Renal pelvis (tissue), 4 donors: ENCODE results near the gene MAPK14. TPM values are rescaled to one million over a fixed set of nuclear protein-coding genes. Genes with fewer than 3 reads are reported as not detected.
"Not testable (repeated sequence)": the region's sequence is repeated elsewhere in the genome, so short reads cannot be mapped to it uniquely, and the experiment has no call there.

Experiments used
- DNase-seq: peaks from one replicate; pipeline ENCODE4 v3.0.0-alpha.2; 2013
- polyA plus RNA-seq, 3 donors: library from polyadenylated mRNA; unstranded; fragments of 120-200 nt; gene quantifications; one replicate each; pipeline ENCODE4 v1.2.1, GENCODE V29; 2013; ENCODE audit not compliant: insufficient read length in 3 of 3

MAPK14 gene
- polyA plus RNA-seq, 3 donors = 49.6 to 56.8 (median 50.9) TPM

DNA sequence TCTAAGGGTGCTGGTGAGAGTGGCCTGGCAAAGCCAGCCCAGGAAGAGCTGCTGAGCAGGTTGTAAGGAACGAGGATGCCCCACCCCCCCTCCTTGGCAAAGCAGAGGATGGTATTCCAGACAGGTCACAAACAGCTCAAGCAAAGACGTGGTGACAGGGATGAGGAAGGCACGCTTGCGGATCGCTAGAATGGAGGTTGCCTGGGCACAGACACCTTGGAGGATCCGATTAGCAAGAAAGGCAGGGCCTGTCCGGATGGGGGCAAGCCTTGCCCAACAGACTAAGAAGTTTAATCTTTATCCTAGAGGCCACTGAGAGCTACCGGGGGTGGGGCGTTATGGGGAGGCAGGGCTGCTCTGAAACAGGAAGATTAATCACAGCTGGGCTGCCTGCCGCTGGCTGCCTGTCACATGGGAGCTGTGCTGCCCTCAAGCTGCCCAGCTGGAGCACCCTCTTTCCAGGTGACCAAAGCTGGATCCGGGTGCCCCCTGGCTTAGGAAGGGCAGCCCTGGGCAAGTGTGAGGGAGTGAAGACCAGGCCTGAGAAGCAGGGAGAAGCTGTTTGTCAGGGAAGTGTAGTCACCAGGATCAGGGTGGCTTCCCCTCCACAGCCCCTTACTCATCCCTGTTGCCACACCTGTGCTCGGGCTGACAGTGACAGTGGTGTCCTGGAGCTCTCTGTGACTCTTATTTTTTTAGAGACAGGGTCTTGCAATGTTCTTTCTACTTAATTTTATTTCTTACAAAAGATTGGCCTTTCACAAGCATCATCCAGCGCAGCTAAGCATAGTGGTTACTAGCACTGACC lies 93.6 kb downstream of the MAPK14 start:
- no peak for DNase-seq

- no peak for DNase-seq
Observed at GRCh38 chr6:36121787-36122494, 94.3 kb downstream of the MAPK14 start.

DNA sequence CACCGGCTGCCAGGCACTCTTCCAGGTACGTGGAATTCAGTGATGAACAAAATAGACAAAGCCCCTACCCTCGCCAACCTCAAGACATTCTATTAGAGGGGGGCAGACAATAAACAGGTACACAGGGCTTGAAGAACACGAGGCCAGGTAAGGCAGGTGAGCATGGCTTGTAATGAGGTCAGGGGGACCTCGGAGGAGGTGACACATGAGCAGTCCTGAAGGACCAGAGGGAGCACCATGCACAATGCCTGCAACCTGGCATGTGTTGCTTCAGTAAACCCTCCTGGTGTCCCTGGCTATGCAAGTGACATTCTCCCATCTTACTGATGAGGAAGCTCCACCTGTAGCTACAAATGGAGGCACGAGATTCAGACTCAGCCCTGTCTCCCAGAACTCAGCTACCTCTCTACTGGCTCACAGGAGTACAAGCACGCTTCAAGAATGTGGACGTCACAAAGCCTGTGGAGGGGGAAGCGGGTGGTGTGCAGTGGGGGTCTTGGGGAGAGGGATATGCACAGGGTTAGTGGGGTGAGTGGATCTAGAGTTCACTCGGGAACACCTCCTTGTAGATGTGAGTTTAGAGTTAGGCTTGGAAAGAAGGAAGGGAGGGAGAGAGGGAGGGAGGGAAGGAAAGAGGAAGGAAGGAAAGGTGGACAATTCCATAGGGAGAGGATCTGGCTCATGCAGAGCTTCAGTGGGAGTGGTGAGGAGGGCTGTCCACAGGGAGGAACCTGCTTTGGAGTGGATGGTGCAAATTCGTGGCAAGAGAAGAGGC lies 95.1 kb downstream of the MAPK14 start:
- no peak for DNase-seq

GRCh38 chr6:36123270-36124139 lies 95.9 kb downstream of the MAPK14 start:
- DNase-seq = peak; percentile 66

DNA sequence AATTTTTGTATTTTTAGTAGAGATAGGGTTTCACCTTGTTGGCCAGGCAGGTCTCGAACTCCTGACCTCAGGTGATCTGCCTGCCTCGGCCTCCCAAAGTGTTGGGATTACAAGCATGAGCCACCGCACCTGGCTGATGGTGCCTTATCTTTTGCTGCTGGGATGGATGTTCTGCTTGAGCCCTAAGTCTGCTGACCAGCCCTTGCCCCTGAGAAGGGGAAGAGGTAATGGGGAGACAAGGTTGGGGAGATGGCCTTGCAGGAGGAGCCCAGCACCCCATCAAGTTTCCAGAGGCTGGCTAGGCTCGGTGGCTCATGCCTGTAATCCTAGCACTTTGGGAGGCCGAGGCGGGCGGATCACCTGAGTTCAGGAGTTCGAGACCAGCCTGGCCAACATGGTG lies 96.7 kb downstream of the MAPK14 start:
- not testable (repeated sequence) for DNase-seq

DNA sequence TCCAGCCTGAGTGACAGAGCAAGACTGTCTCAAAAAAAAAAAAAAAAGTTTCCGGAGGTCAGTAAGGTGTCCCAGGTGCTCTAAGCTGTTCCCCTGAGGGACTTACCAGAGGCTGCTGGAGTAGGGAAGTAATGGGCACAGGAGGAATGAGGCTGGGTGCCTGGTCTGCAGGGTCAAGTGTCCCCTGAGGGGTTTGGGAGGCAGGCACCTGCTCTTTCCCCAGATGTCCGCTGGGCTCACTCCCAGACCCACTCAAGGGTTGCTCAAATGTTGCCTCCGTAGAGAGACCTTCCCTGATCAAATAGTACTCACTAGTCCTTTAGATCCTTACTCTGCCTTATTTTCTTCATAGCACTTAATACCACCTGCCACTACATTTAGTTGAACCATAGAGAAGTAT lies 97.3 kb downstream of the MAPK14 start:
- DNase-seq = no peak

DNA sequence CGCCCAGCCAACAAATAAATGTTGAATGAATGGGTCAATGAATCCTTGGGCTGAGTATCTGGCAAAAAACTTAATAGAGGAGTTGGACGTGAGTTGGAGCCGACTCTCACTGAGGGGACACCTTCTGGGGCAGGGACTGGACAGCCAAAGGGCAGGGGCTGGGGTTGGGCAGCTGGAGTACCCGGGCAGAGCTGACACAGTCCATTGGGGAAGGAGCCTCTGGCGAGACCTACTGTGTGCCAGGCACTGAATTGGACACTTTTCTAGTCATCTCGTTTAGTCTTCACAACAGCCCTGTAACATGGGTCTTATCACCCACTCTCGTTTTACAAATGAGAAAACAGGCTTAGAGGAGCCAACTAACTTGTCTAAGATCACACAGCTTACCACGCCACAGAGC lies 98.0 kb downstream of the MAPK14 start:
- no peak for DNase-seq

DNA sequence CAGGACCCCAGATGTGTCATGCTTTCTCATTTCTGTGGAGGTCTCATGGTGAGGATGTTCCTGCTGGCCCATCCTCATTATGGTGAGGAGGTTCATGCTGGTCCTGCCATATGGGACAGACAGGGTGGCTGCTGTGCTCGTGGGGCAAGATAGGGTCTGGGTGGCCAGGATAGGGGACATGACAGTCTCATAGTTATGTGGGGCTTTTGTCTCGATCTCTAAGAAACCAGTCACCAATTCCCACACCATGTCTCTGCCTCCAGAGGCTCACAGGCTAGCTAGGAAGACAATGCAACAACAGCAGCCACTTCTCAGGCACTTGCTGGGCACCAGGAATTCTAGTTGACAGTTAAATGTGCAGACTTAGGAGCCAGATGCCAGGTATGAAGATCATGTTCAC lies 98.5 kb downstream of the MAPK14 start:
- DNase-seq = no peak

- DNase-seq = no peak
Observed at GRCh38 chr6:36126553-36127458, 99.2 kb downstream of the MAPK14 start.

GRCh38 chr6:36127462-36128016 lies 99.9 kb downstream of the MAPK14 start:
- no peak for DNase-seq

DNA sequence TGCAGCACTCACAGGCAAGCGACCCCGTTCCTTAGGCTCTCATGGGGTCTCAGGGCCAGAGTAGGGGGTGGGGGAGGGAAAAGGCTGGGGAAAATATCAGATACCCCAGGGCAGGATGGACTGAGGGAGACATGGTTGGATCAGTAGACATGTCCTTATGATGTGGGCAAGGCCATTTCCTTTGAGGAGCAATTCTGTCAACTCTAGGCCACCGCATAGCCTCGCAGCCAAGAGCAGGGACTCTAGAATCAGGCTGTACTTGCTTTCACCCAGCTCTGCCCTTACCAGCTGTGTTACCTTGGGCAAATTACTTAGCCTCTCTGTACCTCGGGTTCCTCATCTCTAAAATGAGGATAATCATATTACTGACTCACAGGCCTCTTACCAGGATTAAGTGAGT lies 100.5 kb downstream of the MAPK14 start:
- DNase-seq = no peak

- DNase-seq = no peak
Observed at GRCh38 chr6:36128793-36129192, 101.2 kb downstream of the MAPK14 start.

GRCh38 chr6:36129334-36129733 lies 101.7 kb downstream of the MAPK14 start:
- DNase-seq = not testable (repeated sequence)

DNA sequence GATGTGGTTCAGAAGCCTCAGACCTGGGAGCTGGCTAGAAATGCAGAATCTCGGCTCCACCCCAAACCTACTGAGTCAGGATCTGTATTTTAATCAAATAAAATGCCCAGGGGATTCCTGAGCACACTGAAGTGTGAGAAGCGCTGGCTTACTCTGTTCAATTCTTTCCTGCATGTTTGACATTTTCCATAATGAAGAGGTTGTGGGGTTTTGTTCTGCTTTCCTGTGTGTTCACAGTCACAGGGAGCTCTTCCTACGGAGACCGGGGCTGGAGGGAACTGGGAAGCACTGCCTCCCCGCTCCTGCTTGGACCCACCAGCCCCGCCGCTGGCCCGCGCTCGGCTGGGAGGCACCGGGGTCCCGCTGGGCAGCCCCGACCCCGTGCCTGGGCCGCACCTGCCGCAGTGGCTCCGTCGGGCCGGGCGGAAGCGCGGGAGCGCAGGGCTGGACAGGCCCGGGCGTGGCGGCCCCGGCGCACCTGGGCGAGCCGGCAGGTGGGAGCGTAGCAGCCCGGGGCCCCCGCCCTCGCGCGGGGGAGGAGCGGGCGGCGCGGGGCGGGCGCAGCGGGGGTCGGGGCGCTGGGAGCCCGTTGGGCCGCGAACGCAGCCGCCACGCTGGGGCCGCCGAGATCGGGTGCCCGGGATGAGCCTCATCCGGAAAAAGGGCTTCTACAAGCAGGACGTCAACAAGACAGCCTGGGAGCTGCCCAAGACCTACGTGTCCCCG lies 102.5 kb downstream of the MAPK14 start, which contains the start of gene MAPK13:
MAPK13 (plus strand) TSS at position 573 of the 726 bp plus-strand sequence; CDS start at position 643, 70 bp downstream.
- DNase-seq = no peak

DNA sequence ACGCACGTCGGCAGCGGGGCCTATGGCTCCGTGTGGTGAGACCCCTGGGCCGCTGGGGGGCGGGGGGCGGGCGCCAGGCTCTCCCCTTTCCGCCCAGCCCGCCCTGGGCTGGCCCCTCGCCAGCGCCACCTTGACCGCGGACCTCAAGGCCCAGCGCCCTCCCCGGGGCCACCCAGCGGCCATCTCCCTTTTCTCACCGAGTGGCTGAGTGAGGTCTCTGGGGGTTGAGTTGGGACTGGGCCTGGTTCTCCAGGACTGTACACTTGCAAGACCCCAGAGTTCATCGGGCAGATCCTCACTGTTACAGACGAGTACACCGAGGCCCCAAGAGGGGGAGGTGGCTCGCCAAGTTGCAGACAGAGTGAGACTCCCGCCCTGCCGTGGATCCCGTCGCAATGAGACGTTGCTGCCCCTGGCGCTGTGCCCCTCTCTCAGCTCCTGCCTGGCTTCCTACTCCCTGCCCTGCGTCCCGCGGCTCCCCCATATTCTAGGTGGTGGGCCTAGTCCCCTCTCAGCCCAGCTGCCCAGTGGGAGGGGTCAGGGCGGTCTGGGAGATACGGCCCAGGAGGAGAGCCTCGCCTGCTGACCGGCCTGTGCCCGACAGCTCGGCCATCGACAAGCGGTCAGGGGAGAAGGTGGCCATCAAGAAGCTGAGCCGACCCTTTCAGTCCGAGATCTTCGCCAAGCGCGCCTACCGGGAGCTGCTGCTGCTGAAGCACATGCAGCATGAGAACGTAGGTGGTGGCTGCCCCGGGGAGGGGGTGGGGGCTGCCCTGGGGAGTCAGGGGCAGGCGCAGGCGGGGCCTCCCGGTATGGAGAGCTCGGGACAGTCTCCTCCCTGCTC lies 103.3 kb downstream of the MAPK14 start:
- no peak for DNase-seq

DNA sequence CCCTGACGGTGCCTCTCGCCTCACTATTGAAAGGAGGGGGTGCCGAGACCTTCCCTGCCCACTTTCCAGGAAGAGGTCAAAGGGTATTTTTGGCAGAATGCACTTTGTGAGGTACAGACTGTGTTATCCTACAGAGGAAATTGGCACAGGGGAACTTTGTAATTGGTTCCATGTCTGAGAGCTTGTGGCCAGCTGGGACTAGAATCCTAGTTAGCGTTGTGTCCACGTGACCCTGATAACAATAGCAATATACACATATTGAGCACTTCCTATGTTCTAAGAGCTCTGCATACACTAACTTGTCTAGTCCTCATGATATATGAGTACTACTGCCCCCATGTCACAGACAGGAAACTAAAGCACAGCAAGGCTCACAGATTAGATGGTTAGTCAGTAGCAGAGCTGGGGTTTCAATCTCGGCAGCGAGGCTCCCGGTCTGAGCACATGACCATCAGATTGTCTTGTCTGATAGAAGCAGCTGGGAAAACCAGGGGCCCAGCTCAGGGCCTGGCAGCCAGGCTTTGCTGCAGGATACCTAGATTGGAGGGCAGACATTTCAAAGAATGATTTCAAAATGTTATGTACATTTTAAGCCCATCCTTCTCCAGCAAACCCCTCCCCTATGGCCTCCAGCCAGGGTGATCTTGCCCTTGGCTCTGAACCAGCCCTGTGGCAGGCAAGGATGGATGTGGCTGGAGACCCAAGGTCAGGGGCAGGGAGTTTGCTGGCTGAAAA lies 104.1 kb downstream of the MAPK14 start:
- peak; percentile 66 for DNase-seq

- DNase-seq = no peak
Observed at GRCh38 chr6:36132246-36132895, 104.8 kb downstream of the MAPK14 start.
